WTC11 (cell line): ENCODE data around the gene BNC2.

Source experiments
- ATF1 ChIP-seq: sonication (generic); formaldehyde crosslinking; IDR thresholded peaks from 2 replicates; pipeline ENCODE4 v1.8.1; 2023; ENCODE audit warnings: mild to moderate bottlenecking, moderate library complexity, missing genetic modification reagents
- MYBL2 ChIP-seq: sonication (generic); formaldehyde crosslinking; IDR thresholded peaks from 2 replicates; pipeline ENCODE4 v1.8.1; 2023; ENCODE audit warnings: mild to moderate bottlenecking, moderate library complexity, missing genetic modification reagents
- TEAD1 ChIP-seq: sonication (generic); formaldehyde crosslinking; IDR thresholded peaks from 2 replicates; pipeline ENCODE4 v1.8.0; 2022; ENCODE audit warnings: mild to moderate bottlenecking, missing genetic modification reagents
- ZNF121 ChIP-seq: sonication (generic); formaldehyde crosslinking; IDR thresholded peaks from 2 replicates; pipeline ENCODE4 v1.8.0; 2023; ENCODE audit warnings: missing genetic modification reagents
- TF ChIP-seq, protein P1 (sequence below): sonication (generic); formaldehyde crosslinking; IDR thresholded peaks from 2 replicates; pipeline ENCODE4 v1.8.0; 2022; ENCODE audit warnings: missing genetic modification reagents
- TF ChIP-seq, protein P2 (sequence below): fragments of 200-600 bp; IDR thresholded peaks from 2 replicates; pipeline ENCODE4 v1.8.0; 2022; ENCODE audit warnings: antibody characterized with exemption
- TF ChIP-seq, protein P3 (sequence below): sonication (generic); formaldehyde crosslinking; IDR thresholded peaks from 2 replicates; pipeline ENCODE4 v1.8.0; 2022; ENCODE audit warnings: mild to moderate bottlenecking, missing genetic modification reagents
- TF ChIP-seq, protein P4 (sequence below): fragments of 250-450 bp; sonication (Bioruptor Pico); IDR thresholded peaks from 2 replicates; pipeline ENCODE4 v2.1.2; 2022; ENCODE audit warnings: mild to moderate bottlenecking, moderate library complexity

DNA sequence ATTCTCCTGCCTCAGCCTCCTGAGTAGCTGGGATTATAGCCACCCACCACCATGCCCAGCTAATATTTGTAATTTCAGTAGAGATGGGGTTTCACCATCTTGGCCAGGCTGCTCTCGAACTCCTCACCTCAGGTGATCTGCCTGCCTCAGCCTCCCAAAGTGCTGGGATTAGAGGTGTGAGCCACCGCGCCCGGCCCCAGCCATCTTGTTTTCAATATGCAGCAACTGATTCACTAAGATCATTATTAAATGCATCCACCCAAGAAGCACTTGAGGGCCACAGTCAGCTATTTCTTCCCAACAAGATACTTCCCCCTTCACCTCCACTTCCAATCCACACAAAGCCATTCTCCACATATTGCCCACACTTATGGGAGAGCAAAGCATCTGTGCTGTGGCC is 115.8 kb downstream of the BNC2 start:
- TF ChIP-seq, protein P1, sequence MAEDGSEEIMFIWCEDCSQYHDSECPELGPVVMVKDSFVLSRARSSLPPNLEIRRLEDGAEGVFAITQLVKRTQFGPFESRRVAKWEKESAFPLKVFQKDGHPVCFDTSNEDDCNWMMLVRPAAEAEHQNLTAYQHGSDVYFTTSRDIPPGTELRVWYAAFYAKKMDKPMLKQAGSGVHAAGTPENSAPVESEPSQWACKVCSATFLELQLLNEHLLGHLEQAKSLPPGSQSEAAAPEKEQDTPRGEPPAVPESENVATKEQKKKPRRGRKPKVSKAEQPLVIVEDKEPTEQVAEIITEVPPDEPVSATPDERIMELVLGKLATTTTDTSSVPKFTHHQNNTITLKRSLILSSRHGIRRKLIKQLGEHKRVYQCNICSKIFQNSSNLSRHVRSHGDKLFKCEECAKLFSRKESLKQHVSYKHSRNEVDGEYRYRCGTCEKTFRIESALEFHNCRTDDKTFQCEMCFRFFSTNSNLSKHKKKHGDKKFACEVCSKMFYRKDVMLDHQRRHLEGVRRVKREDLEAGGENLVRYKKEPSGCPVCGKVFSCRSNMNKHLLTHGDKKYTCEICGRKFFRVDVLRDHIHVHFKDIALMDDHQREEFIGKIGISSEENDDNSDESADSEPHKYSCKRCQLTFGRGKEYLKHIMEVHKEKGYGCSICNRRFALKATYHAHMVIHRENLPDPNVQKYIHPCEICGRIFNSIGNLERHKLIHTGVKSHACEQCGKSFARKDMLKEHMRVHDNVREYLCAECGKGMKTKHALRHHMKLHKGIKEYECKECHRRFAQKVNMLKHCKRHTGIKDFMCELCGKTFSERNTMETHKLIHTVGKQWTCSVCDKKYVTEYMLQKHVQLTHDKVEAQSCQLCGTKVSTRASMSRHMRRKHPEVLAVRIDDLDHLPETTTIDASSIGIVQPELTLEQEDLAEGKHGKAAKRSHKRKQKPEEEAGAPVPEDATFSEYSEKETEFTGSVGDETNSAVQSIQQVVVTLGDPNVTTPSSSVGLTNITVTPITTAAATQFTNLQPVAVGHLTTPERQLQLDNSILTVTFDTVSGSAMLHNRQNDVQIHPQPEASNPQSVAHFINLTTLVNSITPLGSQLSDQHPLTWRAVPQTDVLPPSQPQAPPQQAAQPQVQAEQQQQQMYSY (CRISPR knock-in tag): no peak
- TF ChIP-seq ZNF121 (no peak), TEAD1 (CRISPR knock-in tag) (no peak), ATF1 (no peak), MYBL2 (CRISPR knock-in tag) (no peak)
- TF ChIP-seq, protein P2, sequence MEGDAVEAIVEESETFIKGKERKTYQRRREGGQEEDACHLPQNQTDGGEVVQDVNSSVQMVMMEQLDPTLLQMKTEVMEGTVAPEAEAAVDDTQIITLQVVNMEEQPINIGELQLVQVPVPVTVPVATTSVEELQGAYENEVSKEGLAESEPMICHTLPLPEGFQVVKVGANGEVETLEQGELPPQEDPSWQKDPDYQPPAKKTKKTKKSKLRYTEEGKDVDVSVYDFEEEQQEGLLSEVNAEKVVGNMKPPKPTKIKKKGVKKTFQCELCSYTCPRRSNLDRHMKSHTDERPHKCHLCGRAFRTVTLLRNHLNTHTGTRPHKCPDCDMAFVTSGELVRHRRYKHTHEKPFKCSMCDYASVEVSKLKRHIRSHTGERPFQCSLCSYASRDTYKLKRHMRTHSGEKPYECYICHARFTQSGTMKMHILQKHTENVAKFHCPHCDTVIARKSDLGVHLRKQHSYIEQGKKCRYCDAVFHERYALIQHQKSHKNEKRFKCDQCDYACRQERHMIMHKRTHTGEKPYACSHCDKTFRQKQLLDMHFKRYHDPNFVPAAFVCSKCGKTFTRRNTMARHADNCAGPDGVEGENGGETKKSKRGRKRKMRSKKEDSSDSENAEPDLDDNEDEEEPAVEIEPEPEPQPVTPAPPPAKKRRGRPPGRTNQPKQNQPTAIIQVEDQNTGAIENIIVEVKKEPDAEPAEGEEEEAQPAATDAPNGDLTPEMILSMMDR: no peak
- TF ChIP-seq, protein P3, sequence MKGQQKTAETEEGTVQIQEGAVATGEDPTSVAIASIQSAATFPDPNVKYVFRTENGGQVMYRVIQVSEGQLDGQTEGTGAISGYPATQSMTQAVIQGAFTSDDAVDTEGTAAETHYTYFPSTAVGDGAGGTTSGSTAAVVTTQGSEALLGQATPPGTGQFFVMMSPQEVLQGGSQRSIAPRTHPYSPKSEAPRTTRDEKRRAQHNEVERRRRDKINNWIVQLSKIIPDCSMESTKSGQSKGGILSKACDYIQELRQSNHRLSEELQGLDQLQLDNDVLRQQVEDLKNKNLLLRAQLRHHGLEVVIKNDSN (CRISPR knock-in tag): no peak
- TF ChIP-seq, protein P4, sequence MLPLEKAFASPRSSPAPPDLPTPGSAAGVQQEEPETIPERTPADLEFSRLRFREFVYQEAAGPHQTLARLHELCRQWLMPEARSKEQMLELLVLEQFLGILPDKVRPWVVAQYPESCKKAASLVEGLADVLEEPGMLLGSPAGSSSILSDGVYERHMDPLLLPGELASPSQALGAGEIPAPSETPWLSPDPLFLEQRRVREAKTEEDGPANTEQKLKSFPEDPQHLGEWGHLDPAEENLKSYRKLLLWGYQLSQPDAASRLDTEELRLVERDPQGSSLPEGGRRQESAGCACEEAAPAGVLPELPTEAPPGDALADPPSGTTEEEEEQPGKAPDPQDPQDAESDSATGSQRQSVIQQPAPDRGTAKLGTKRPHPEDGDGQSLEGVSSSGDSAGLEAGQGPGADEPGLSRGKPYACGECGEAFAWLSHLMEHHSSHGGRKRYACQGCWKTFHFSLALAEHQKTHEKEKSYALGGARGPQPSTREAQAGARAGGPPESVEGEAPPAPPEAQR (CRISPR knock-in tag): no peak
